Measurements from ENCODE around the gene HNRNPLL.

DNA sequence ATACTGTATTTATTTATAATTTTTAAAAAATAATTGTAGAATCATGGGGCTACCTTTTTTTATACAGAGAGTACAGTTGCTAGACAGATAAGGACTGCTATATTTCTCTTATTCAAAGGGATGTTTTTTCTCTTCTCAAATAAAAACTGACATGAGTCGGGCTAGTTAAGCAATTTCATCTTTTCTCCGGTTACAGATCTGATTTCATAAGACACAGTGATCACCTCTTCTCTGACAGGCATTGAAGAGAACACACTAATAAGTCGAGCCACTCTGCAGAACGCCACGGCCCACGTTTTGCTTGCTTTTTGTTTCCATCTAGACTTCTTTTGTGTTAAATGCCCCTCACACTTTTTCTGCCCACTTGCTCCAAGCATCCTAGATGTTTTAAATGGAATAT is 85.4 kb downstream of the HNRNPLL start:
- TF ChIP-seq PHF8 (conservative IDR thresholded peaks at IDR 0.05; ENCODE audit: low read depth, low read length) = no peak
- TF ChIP-seq SP1 (IDR thresholded peaks at IDR 0.05; ENCODE audit: low read depth, low read length) = no peak
- TF ChIP-seq, protein P1, sequence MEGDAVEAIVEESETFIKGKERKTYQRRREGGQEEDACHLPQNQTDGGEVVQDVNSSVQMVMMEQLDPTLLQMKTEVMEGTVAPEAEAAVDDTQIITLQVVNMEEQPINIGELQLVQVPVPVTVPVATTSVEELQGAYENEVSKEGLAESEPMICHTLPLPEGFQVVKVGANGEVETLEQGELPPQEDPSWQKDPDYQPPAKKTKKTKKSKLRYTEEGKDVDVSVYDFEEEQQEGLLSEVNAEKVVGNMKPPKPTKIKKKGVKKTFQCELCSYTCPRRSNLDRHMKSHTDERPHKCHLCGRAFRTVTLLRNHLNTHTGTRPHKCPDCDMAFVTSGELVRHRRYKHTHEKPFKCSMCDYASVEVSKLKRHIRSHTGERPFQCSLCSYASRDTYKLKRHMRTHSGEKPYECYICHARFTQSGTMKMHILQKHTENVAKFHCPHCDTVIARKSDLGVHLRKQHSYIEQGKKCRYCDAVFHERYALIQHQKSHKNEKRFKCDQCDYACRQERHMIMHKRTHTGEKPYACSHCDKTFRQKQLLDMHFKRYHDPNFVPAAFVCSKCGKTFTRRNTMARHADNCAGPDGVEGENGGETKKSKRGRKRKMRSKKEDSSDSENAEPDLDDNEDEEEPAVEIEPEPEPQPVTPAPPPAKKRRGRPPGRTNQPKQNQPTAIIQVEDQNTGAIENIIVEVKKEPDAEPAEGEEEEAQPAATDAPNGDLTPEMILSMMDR (IDR thresholded peaks at IDR 0.05; ENCODE audit: control extremely low read depth in 1 of 3, insufficient read depth in 1 of 3, low read depth in 1 of 3, low read length in 3 of 3) = no peak
- no peak for TF ChIP-seq EP300 (IDR thresholded peaks at IDR 0.05; ENCODE audit: borderline replicate concordance in 1 of 2, low read depth in 2 of 2, low read length in 2 of 2)
- no peak for TF ChIP-seq ASH2L (IDR thresholded peaks at IDR 0.05; ENCODE audit: low read length)
- TF ChIP-seq POLR2A (IDR thresholded peaks at IDR 0.05; ENCODE audit: control extremely low read depth in 1 of 2, low read depth in 2 of 2, low read length in 2 of 2) = no peak
- TF ChIP-seq KDM4A (IDR thresholded peaks at IDR 0.05; ENCODE audit: low read depth, low read length, severe bottlenecking) = no peak

Data from H1 (cell line).